NB4 (cell line): ENCODE measurements around the gene CYP4V2.

Source experiments
- DNase-seq: peaks from one replicate; pipeline ENCODE4 v3.0.0; 2010; ENCODE audit warnings: low read depth
- H3K4me3 ChIP-seq: one replicate; pipeline ENCODE4 v1.5.1; 2011; ENCODE audit warnings: mild to moderate bottlenecking, low read depth, low read length, moderate library complexity
- CTCF ChIP-seq: IDR thresholded peaks from one replicate; pipeline ENCODE4 v1.5.1; 2012; ENCODE audit warnings: low read depth, low read length
- MYC ChIP-seq: IDR thresholded peaks from 2 replicates; pipeline ENCODE4 v1.6.1; 2011; ENCODE audit warnings: low read depth, low read length
- POLR2A ChIP-seq: IDR thresholded peaks from 2 replicates; pipeline ENCODE4 v1.6.1; 2011; ENCODE audit warnings: mild to moderate bottlenecking; ENCODE audit not compliant: insufficient read length; ENCODE audit errors: extremely low read depth
- TF ChIP-seq, protein P1 (sequence below): IDR thresholded peaks from 2 replicates; pipeline ENCODE4 v1.6.1; 2011; ENCODE audit warnings: low read depth, low read length

Gene CYP4V2

DNA sequence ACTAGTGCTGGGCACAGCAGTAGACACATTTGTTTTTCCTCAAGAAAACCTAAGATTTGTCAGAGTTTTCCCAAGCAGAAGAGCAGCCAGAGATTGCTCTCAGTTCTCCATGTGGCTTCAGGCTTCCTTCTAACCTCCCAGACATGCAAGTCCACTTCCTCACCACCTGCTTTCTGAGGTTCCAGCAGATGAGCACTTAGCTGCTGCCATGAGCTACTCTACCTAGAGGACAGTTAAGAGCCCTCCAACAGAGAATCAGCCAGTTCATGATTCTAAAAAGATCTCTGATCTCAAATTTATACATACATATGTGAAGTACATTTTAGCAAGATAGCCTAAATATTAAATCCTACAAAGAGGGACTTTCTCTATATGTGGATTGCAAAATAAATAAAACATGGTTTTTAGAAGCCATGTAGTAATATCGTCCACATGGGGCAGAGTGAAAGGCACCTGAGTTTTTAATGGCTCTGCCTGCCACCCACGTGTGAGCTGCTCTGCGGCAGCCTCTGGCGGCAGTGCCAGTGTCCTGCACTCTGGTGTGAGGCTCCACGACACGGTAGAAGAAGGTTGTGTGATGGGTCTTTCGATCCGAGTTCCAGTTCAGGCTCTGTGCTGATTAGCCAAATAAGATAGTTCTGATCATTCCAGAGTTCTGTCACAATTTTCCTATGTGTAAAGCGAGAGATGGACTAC is 10.3 kb downstream of the CYP4V2 start:
- TF ChIP-seq, protein P1, sequence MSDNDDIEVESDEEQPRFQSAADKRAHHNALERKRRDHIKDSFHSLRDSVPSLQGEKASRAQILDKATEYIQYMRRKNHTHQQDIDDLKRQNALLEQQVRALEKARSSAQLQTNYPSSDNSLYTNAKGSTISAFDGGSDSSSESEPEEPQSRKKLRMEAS, result peak; percentile 91
- TF ChIP-seq MYC (peak; percentile 90), CTCF (peak; percentile 78), POLR2A (no peak)
- peak; percentile 60 for DNase-seq
- H3K4me3 ChIP-seq, result no peak overlapping the region

DNA sequence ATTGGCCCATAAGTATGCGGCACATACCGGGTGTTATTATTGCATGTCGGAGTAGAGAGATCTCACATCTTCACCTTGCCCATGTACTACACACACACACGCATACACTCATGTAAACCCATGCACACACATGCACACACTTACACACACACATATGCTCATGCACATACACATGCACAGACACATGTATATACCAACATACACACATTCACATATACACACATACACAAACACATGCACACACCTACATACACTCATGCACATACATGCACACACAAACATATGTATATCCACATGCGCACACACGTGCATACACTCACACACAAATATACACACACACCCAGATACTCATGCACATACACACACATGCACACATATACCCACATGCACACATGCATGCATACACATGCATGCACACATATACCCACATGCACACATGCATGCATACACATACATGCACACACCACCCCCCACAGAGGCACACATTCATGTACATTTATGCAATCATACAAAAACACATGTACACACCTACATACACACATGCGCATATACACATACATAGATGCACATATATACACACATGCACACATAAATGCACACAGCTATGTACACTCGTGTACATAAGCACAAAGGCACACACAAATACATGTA is 11.2 kb downstream of the CYP4V2 start:
- TF ChIP-seq CTCF (no peak), POLR2A (no peak), MYC (no peak)
- TF ChIP-seq, protein P1, result no peak
- no peak for DNase-seq
- no peak overlapping the region for H3K4me3 ChIP-seq

GRCh38 chr4:186203406-186203805 is 12.0 kb downstream of the CYP4V2 start:
- TF ChIP-seq, protein P1, result no peak
- TF ChIP-seq POLR2A (no peak), MYC (no peak)
- no peak overlapping the region for H3K4me3 ChIP-seq
- no peak for DNase-seq

- no peak for DNase-seq
- TF ChIP-seq, protein P1, result no peak
- no peak for TF ChIP-seq CTCF
- TF ChIP-seq POLR2A, result no peak
- no peak for TF ChIP-seq MYC
- H3K4me3 ChIP-seq, result no peak overlapping the region
Observed at GRCh38 chr4:186204103-186204559, 12.8 kb downstream of the CYP4V2 start.

GRCh38 chr4:186204686-186205085 is 13.3 kb downstream of the CYP4V2 start:
- DNase-seq, result no peak
- TF ChIP-seq CTCF, result no peak
- H3K4me3 ChIP-seq, result no peak overlapping the region

DNA sequence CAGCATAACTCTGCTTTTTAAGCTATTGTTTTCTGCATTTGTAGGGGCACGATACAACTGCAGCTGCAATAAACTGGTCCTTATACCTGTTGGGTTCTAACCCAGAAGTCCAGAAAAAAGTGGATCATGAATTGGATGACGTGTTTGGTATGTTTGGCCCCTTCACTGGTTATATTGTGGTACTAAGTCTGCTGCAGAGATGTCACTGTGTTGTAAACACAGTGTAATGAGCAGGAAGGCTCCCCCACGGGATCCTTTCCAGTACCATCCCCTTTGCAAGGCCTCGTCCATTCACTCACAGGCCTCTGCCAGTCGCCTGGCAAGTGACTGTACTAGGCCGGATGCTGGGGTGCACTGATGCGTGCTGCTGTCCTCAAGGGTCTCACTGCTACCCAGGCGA is 13.8 kb downstream of the CYP4V2 start:
- no peak for DNase-seq
- H3K4me3 ChIP-seq, result no peak overlapping the region
- TF ChIP-seq POLR2A (no peak), MYC (no peak), CTCF (no peak)
- TF ChIP-seq, protein P1, result no peak
